HG02973 (cell line): Measurements from ENCODE around the gene USF1.
"Not testable (repeated sequence)": the region's sequence is repeated elsewhere in the genome, so short reads cannot be mapped to it uniquely, and the experiment has no call there.

Source experiments
- ATAC-seq: cut with Tn5 transposase; IDR thresholded peaks from one replicate; pipeline ENCODE4 v1.9.1; 2021; ENCODE audit warnings: moderate library complexity; ENCODE audit not compliant: unreplicated experiment

Gene USF1

DNA sequence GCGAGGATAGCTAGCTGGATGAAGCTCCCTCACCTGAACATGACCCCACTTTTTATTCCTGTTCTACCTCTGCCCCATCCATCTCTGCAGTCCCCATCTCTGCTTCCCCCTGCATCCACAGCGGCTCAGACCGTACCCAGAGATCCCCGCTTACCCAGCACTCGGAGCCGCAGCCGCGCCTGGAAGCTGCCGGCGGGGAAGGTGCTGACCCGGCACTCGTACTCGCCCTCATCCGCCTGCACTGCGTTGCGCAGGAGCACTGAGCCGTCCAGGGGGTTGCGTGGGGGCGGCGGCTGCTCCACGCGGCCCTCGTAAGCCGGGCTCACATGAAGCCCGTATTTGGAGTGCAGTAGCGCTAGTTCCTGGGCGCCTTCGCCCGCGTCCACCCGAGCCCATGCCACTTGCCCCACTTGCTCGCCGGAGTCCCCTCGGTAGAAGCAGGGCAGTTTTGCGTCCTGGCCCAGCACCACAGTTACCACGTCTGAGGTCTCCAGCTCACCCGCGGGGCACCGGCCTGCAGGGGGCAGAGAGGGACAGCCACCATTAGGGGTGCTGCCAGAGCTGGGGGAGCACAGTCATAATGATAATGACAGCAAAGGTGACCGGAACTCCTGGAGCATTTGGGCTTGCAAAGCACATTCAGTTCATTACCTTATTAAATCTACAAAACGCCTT is 33.8 kb upstream of the USF1 start:
- no peak for ATAC-seq

DNA sequence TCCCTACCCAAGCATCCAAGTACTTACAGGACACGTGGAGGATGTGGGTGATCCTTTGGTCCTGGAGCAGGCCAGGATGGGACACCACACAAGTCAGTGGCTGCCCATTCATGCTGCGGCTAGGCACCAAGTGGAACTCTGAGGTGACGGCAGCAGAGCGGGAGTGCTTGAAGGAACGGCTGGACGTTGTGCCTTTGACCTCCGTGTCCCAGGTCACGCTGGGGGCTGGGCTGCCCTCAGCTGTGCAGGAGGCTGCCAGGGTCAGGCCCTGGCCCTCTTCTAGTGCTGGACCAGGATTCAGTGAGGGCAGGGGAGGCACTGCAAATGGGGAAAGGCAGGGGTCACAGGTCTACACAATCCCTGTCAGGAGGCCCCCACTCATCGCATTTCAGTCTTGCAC is 31.6 kb upstream of the USF1 start:
- no peak for ATAC-seq

DNA sequence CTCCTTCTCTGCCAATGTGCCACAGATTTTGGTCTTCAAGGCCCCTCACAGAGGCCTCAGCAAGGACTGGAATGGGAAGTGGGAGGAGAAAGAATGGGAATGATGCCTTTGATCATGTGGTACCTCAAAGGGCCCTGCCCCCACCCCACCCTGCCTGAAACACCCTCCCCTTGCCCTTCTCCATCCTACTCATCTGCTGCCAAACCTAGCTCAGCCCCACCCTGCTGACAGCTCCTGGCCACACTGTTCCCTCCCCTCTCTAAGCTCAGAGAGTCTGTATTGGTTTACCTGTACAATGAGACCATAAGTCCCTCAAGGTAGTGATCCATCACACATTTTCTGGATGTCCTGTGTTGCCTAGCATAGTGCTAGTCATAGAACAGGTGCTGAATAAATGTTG is 30.6 kb upstream of the USF1 start:
- no peak for ATAC-seq

DNA sequence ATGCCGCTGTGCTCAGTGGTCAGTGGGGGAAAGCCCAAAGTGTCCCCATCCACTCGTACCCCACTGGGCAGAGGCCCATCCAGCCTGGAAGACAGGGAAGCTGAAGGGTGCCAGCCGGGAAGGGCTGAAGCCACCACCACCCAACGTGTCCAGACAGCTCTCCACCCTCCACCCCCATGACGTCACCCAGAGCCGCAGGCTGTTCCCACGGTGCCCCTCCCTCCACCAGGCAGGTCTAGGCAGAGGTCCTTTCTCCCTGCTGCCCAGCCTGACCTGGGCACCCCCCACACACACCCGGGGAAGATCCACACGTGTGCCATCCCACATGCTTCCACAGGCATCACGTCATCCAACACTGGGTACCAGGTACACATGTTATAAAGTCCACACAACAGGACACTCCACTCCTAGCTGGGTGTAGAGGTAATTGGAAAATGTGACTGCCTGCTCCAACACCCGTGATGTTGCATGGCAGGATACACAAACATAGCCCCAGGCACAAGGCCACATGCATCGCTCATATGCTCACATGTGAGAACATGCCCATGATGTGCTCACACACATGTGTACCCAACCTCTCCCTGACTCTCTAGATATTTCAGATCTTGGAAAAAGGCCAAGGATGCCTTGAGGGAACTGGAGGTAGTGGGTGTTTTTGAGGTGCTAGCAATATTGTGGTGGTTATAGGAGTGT is 29.0 kb upstream of the USF1 start:
- ATAC-seq = no peak

DNA sequence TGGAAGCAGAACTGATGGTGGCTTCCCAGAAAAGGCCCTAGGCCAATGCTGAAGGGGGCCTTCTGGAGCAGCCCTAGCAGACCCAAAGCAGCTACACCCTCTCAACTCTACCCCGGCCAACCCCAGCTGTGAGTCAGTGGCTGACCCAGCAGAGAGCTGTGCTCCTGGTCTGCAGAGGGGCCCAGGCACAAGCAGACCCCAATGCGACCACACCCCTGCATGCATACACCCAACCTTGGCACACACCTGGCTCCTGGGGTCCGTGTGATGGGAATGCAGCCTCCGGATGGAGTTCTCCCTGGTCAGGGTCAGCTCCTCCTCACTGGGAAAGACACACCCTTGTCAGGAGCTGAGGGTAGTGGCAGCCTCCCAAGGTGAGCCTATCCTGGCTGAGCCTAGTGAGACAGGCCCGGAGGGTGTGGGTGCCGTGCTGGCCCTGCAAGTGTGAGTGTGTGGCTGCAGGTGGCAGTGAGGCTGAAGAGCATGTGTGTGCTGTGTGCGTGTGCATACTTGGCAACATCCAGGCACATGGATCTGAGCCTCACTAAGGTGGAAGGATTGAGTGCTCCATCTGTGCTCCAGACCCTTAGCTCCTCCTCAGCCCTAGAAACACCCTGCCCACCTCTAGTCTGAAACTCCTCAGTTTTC is 27.8 kb upstream of the USF1 start:
- no peak for ATAC-seq

DNA sequence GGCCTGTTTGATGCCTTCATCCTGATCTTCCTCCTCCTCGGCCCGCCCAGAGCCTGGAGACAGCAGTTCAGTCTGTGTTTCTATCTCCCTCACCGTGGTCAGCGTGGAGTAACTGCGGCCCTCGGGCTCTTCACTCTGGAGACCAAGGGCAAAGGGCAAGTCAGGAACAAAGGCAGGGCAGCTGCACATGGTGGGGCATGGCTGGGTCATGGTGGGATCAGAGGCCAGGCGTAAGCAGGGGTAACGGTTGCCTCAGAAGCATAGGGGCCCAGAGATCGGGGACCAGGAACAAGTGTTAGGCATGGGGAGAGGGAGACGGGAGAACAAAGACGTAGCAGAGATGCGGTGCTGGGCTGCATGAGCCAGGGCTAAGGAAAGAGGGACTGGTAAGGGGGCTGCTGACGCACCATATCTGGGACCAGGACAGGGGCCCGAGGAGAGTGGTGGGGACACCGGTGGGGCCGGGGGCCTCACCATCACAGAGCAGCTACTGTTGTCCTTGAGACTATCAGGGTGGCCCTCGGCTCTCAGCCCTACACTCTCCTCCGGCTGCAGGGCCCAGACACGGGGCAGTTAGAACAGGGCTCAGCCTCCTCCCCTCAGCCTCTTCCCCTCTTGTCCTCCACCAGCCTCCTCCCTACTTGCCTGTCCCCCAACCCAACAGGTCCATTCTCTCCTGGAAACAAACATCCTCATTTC is 27.1 kb upstream of the USF1 start:
- ATAC-seq = no peak

DNA sequence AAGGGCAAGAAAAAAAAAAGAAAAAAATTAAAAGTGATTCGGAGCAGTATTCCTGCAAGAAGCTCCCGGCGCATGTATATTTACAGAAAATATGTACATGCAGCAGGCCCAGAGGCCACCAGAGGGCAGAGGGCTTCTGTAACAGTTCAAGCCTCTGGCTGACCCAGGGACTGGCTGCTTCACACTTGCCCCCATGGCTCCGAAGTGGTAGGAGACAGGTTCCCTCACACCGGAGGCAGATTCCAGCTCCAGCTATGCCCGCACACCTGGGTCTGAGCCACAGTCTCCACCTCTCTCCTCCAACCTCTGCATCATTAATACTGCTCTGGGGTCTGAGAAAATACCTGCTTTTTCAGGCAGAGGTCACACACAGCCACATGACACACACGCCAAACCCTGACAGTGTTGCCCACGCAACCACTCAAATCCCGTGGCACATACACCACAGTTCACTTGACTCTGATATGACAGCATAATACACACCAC is 26.2 kb upstream of the USF1 start:
- no peak for ATAC-seq

DNA sequence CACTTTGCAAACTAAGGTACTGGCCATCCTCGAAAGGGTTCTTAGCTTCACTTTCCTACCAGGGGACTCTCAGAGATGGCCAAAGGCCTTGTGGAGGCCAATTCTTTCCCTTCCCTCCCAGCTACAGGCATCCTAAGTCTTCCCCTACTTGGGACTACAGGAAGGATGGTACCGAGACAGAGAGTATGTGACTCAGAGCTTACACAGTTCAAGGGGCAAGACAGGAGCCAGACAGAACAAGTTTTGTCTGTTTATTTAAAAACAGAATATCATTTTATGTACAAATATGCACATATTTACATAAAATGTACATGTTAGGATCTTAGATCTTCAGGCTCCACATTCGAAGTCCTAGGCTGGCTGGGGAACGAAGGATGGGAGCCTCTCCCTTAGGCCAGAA is 25.0 kb upstream of the USF1 start:
- no peak for ATAC-seq

DNA sequence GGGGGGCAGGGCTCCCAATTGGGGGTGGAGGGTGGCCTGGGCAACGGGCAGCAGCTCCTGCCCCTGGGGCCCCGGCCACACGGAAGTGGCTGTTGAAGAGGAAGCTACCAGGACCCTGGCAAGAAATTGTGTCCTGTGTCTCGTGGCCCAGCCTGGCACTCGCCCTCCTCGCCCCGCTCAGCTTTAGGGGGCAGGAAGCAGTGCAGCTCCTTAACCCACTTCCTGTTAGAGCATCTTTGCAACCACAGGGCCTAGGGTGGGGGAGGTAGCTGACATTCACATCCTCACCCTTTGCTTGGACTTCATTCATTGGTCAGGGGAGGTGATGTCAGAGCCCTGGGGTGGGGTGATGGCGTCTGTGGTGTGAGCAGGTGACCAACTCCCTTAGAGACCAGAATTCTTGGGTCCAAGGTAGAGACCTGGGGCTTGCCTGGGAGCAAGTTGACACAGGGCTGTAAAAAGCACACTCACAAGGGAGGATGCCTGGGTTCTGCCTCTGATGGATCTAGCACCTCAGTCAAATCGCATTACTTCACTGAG is 24.0 kb upstream of the USF1 start, which contains the start of gene ARHGAP30:
Gene ARHGAP30, minus strand, starts transcription at position 161 of the 540 bp plus-strand sequence. CDS start 267 bp downstream, outside the sequence.
- peak; percentile 84 for ATAC-seq

DNA sequence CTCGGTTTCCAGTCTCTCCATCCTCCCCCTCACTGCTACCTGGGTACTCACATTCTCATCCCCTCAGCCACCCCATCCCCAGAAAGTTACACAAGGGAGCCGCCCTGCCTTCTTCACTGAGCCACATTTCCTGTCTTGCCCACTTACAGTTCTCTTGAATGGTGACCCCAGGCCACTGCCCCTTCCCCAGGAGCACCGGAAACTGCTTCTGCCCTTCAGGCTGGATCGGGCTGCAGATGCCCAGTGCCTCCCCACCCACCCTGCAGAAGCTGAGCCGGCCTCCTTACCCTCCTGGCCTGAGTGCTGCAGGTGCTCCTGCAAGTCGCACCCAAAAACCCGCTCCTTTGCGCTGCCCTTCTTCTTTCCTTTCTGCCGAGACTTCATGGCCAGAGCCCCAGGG is 23.5 kb upstream of the USF1 start:
- no peak for ATAC-seq

DNA sequence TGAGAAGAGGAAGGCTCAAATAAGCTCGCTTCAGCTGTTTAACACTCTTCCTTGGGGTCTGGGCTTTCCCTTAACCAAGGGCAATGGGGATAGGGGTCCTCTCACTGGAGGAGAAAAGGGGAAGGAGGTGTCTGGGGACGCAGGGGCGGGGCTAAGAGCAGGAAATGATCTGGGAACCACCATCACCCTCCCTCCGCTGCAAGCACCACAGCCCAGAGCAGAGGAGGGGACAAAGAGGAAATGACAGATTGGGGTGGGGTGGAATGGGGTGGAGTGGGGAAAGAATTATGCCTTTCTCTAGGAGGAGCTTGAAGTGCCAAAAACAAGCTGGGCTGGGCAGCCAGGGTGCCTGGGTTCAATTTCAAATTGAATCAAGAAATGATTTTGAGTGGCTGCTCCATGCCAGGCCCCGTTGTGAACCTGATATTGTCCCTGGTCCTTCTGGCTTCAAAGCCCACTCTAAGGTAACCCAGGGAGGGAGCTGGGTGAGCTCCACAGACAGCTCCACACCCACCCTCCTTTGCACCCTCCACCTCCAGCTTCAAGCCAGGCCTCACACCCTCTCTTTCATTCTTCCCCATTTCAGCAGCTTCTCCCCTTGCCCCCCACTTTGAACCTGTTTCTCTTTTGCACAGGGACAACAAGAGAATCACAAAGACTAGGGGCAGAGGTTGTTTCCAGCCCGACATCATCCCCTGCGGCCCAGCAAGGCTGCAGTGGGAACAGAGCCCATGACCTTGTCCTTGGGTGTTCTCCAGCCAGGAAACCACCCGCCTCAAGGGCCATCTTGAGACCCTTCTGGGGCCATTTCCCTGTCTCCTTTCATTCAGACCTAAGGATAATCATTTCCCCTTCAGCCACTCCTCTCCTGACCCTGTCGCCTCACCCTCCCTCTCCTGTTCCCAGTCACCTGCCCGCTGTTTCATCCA is 22.8 kb upstream of the USF1 start:
- ATAC-seq = peak; percentile 49

DNA sequence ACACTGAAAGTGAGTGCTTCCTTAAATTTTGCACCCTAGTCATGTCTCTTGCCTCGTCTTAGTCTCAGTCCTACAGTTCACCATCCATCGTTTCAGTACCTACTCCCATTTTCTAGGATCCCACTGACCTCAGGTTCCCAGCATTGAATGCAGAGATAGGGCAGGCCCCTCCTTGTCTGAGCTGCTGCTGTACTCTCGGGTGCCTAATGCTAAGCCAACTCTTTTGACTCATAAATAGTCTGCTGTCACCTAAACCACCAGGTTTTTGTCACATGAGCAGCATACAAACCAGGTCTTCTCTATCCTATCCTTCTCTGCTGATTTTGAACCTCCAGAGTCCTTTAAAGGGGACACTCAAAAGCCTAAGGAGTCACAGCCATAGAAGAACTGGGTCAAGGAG is 20.9 kb upstream of the USF1 start:
- ATAC-seq = no peak

DNA sequence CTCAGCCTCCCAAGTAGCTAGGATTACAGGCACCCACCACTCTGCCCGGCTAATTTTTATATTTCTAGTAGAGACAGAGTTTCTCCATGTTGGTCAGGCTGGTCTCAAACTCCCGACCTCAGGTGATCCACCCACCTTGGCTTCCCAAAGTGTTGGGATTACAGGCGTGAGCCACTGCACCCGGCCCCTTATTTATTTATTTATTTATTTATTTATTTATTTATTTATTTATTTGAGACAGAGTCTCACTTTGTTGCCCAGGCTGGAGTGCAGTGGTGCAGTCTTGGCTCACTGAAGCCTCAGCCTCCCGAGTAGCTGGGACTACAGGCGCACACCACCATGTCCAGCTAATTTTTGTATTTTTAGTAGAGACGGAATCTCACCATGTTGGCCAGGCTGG is 19.9 kb upstream of the USF1 start:
- ATAC-seq = not testable (repeated sequence)

DNA sequence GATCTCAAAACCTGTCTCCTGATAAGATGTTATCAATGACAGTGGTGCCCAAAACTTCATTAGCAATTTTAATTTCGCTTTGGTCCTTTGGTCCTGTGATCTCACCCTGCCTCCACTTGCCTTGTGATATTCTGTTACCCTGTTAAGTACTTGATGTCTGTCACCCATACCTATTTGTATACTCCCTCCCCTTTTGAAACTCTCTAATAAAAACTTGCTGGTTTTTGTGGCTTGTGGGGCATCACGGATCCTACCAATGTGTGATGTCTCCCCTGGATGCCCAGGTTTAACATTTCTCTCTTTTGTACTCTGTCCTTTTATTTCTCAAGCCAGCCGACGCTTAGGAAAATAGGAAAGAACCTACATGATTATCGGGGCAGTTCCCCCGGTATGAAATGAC is 18.2 kb upstream of the USF1 start:
- ATAC-seq = not testable (repeated sequence)

DNA sequence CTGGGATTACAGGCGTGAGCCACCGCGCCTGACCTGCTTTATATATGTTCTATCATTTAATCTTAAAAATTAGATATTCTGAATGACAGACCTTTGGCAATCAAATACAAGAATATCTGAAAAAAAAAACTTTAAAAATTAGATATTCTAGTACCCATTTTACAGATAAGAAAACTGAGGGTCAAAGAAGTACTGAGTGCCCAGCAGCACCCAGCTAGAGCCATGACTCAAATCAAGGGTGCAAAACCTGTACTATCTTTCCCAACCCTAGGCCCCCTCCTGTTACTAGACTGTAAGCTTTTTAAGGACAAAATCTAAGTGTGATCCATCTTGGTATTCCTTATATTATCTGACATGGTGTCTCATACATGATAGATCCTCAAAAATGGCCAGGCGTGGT is 15.6 kb upstream of the USF1 start:
- no peak for ATAC-seq

DNA sequence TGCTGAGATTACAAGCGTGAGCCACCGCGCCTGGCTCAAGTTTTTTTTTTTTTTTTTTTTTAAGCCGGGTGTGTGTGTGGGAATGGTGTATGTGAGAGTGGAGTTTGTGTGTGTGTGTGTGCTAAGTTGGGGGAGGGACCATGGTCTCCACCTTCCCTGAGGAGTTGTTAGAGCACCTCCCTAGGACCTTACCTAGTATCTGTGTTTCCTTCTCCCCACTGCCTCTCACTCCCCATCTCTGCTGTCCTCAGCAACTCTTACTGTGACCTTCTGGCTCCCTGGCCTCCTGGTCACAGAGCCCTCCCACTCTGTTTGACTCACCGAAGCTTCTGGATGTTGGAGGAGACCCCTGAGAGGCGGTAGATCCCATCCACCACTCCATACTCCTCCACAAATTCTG is 13.5 kb upstream of the USF1 start:
- no peak for ATAC-seq

DNA sequence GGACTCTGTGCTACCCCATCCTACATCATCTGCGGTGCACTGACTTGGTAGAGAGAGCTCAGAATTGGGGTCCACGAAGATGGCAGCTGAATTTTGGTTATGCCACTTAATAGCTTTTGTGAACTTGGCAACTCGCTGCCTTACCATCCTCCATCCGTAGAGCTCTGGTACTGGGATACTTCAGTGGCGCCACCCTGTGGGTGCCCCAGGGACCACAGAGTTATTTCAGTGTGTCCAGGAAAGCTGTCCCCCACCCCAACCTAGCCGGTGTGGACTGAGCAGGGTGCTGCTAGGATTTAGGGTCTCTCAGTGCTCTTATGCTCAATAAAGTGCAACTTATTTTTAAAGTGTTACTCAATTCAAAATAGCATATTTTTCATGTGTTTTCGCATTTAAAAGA is 9.0 kb upstream of the USF1 start:
- no peak for ATAC-seq

DNA sequence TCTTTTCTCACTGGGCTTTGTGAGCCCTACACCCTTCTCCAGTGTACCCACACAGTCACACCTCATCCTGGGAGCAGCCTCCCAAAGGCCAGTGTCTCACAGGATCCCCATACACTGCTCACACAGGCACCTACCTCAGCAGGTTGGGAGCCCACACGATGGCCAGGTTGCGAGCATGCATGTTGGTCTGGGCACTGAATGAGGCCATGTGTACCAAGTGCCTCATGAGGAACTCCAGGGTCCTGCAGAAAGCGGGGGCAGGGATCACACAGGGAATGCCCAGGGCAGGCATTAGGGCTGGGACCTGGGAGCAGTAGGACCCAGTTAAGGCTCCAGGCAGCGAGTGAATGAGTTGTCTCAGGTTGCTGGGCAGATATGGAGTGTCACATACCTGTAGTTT is 8.5 kb upstream of the USF1 start:
- no peak for ATAC-seq

DNA sequence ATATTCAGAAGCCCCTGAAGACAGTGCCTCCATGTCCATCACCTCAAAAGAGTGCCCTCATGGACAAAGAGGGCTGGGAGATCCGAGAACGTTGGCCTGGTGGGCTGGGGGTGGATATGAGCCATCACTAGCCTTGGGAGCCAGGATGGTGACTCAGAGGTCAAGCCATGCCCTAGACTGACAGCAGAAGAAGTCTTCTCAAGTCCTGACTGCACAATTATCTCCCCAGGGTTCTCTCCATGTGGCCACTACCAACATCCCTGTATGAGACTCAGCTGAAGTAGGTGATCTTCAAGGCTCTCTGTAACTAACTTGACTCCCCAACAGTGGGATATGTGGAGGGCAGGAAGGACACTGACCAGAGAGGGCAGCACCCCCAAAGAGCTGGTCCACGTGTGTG is 7.1 kb upstream of the USF1 start:
- ATAC-seq = no peak

DNA sequence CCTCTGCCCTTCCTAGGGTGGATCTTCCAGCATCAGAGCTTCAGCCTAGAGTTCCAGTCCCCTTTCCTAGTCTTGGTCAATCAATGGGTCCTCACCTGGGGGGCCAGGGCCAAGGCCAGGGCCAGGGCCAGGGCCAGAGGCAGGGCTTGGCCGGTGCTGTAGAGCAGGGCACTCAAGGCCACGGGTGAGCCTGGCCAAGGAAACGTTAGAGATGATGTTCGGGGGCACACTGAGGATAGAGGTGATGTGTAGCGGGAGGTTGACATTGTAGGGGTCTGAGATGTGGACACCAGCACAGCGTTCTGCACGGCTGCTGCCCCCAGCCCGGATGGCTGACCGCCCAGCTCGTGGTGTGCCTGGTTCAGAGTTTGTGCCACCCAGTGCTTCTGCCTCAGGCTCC is 5.4 kb upstream of the USF1 start:
- no peak for ATAC-seq
